HG03095 (cell line): Measurements from ENCODE around the gene SPOCK1.
A peak's percentile ranks its signal among the peaks of the same experiment; 100 is the strongest.

Experiments used
- ATAC-seq: cut with Tn5 transposase; IDR thresholded peaks from one replicate; pipeline ENCODE4 v1.9.1; 2021; ENCODE audit warnings: moderate library complexity; ENCODE audit not compliant: unreplicated experiment

The SPOCK1 gene

GRCh38 chr5:137333928-137334327 lies 165.2 kb downstream of the SPOCK1 start:
- no peak for ATAC-seq

GRCh38 chr5:137333475-137333874 lies 165.7 kb downstream of the SPOCK1 start:
- no peak for ATAC-seq

- no peak for ATAC-seq
Measured at GRCh38 chr5:137332296-137332695, 166.8 kb downstream of the SPOCK1 start.

- no peak for ATAC-seq
Measured at GRCh38 chr5:137329586-137330296, 169.4 kb downstream of the SPOCK1 start.

GRCh38 chr5:137328991-137329390 lies 170.1 kb downstream of the SPOCK1 start:
- ATAC-seq, result no peak

- ATAC-seq, result no peak
Measured at GRCh38 chr5:137328463-137328862, 170.7 kb downstream of the SPOCK1 start.

GRCh38 chr5:137325721-137326120 lies 173.4 kb downstream of the SPOCK1 start:
- no peak for ATAC-seq

- peak; percentile 55 for ATAC-seq
Measured at GRCh38 chr5:137320056-137321045, 178.8 kb downstream of the SPOCK1 start.

- ATAC-seq, result no peak
Measured at GRCh38 chr5:137318027-137318426, 181.1 kb downstream of the SPOCK1 start.

- ATAC-seq, result no peak
Measured at GRCh38 chr5:137316346-137316736, 182.8 kb downstream of the SPOCK1 start.

- ATAC-seq, result no peak
Measured at GRCh38 chr5:137315534-137316345, 183.4 kb downstream of the SPOCK1 start.

- no peak for ATAC-seq
Measured at GRCh38 chr5:137315109-137315508, 184.0 kb downstream of the SPOCK1 start.

- no peak for ATAC-seq
Measured at GRCh38 chr5:137313526-137314175, 185.5 kb downstream of the SPOCK1 start.

GRCh38 chr5:137312011-137312410 lies 187.1 kb downstream of the SPOCK1 start:
- ATAC-seq, result no peak

GRCh38 chr5:137310051-137310730 lies 188.9 kb downstream of the SPOCK1 start:
- no peak for ATAC-seq

- ATAC-seq, result no peak
Measured at GRCh38 chr5:137309290-137309689, 189.8 kb downstream of the SPOCK1 start.

- no peak for ATAC-seq
Measured at GRCh38 chr5:137308311-137308710, 190.8 kb downstream of the SPOCK1 start.

- no peak for ATAC-seq
Measured at GRCh38 chr5:137306903-137307302, 192.2 kb downstream of the SPOCK1 start.

GRCh38 chr5:137305971-137306602 lies 193.0 kb downstream of the SPOCK1 start:
- ATAC-seq, result no peak
